Right cardiac atrium (tissue), 5 donors: ENCODE measurements around the gene KCNJ14. TPM values are rescaled to one million over a fixed set of nuclear protein-coding genes. Genes with fewer than 3 reads are reported as not detected.

Experiments used
- ATAC-seq, 2 donors: fragments of 200-7000 bp; cut with Tn5 transposase; one replicate each; pipeline versions ENCODE4 v1.8.0 to v1.9.1; 2020; ENCODE audit warnings: moderate library complexity in 2 of 2, mild to moderate bottlenecking in 1 of 2
- DNase-seq, 3 donors: peaks; one replicate each; pipeline ENCODE4 v3.0.0-alpha.2; 2020
- H3K27ac ChIP-seq: one replicate; pipeline ENCODE4 v1.5.1; 2013; ENCODE audit warnings: mild to moderate bottlenecking, low read length, control low read depth, moderate library complexity
- H3K27me3 ChIP-seq: one replicate; pipeline ENCODE4 v1.6.1; 2013; ENCODE audit not compliant: control insufficient read depth, insufficient read depth
- H3K4me1 ChIP-seq: one replicate; pipeline ENCODE4 v1.6.1; 2013; ENCODE audit warnings: low read length; ENCODE audit not compliant: control insufficient read depth, insufficient read depth
- H3K4me3 ChIP-seq: one replicate; pipeline ENCODE4 v1.5.1; 2013; ENCODE audit warnings: low read length, control low read depth
- H3K9me3 ChIP-seq: one replicate; pipeline ENCODE4 v1.6.1; 2013; ENCODE audit warnings: low read length; ENCODE audit not compliant: control insufficient read depth
- WGBS: extraction: QIAGEN DNeasy Blood & Tissue Kit; methylation state at CpG from one replicate; pipeline ENCODE4 v1.1.7; 2013; 5-methylcytosine and 5-hydroxymethylcytosine counted together
- intact Hi-C, 4 donors: fragments of 100-400 bp; cut with DNase I; formaldehyde crosslinking; loops; one replicate each; pipeline versions ENCODE4 v1.11.0 to v1.14.0; 2022 to 2023
- long read RNA-seq, 4 donors: library from polyadenylated mRNA; unstranded; transcript quantifications; one replicate each; pipeline ENCODE4 v2.0.0, GENCODE V29; 2020 to 2021
- polyA plus RNA-seq: library from polyadenylated mRNA; stranded (reverse); fragments of 200-250 nt; gene quantifications from one replicate; pipeline ENCODE4 v1.2.3, GENCODE V29; 2013
- total RNA-seq, 4 donors: library from RNA; stranded (reverse); fragmentation: NEBNext Ultra II Directional; extraction: Animal tissue kit (Norgen Biotek cat#: 25700); gene quantifications; one replicate each; pipeline ENCODE4 v1.2.1, GENCODE V29; 2021
- donor health status: healthy with polysubstance abuse.
- donor health status: DM: no; HTN: yes; CAD: no.
- donor health status: DM: no; HTN: no; CAD: no.
- donor health status: DM: no; HTN: yes; CAD: no; lungs with severe emphysema.
- donor health status: DM: yes; HTN: yes; CAD: no.

Gene KCNJ14
- under 1 TPM; 0.20 to 0.75 (median 0.23) TPM for total RNA-seq
- 0.16 TPM for polyA plus RNA-seq
- long read RNA-seq, donor 1: 0 reads
- long read RNA-seq, donor 2: 0 reads
- long read RNA-seq, donor 3, partial matches to known transcripts: 0 of 3 reads
- long read RNA-seq, donor 3, other reads (novel, unspliced or antisense): 1 of 3 reads
- long read RNA-seq, donor 4: 0 reads

DNA sequence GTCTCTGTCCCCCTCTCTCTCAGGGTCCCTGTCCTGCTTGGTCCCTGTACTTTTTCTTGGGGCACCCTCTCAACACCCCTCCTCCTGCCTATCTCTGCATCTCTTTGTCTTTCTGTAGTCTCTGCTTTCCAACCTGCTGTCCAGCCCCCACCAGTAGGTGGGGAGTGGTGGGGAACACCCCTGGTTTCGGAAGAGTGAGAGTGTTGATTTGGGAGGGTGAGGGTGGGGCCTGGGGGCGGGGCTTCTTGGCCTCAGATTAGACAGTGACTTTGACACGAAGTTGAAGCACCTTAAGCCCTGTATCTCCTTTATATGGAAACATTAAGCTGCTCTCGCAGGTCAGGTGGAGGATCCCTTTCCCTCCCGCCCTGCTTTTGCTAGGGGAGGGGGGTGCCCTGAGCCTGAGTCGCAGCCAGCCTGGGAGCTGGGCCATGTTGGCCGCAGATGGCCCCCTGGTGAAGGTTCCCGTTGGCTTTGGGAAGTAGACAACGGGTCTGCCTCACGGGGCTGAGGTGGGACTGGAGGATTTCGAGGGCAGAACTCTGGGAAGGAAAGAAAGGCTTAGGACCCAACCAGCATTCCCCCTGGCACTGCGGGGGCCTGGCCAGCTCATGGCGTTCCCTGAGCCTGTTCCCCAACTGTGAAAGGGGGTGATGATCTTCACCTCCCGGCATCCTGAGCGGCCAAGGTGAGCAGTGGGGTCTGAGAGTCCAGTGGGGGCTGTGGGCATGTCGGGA, at the start of gene KCNJ14:
KCNJ14 (plus strand) TSS at position 404 of the 737 bp plus-strand sequence. CDS start 6,151 bp downstream, outside the sequence.
- H3K27me3 ChIP-seq: no peaks in the 10 kb centered on the region
- intact Hi-C loops: no loop called here
- H3K4me3 ChIP-seq: no peak within 1 kb of the TSS
- DNase-seq: peak in 2 of 3 donors; percentile 29 to 44
- no peaks in the 10 kb centered on the region for H3K4me1 ChIP-seq
- ATAC-seq: no peak
- H3K27ac ChIP-seq: no peak within 1 kb of the TSS
- WGBS: 80% methylated on average over 16 of the region's 16 CpGs
- H3K9me3 ChIP-seq: no peaks in the 10 kb centered on the region

DNA sequence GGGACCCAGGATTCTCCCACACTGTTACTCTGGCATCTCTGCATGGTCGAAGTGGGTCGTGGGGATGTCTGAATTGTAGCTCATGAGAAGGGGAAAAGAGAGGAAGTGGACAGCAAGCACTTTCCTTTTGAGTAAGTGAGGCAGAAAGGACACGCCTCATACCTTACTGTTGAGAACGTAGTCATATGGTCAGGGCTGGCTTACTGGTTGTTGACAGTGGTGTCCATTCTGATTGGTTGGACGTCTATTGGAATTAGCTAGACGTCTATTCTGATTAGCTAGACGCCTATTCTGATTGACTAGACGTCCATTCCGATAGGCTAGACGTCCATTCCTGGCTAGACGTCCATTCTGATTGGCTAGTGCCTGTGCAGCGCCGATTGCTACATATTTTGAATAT, 49.5 kb upstream of the KCNJ14 start:
- no peaks in the 10 kb centered on the region for H3K27me3 ChIP-seq
- no peaks in the 10 kb centered on the region for H3K4me1 ChIP-seq
- intact Hi-C loops: no loop called here
- 87% methylated on average over 13 of the region's 13 CpGs for WGBS
- H3K27ac ChIP-seq: no peak overlapping the region
- no peak overlapping the region for H3K4me3 ChIP-seq
- ATAC-seq: no peak
- H3K9me3 ChIP-seq: no peaks in the 10 kb centered on the region
- no peak for DNase-seq

DNA sequence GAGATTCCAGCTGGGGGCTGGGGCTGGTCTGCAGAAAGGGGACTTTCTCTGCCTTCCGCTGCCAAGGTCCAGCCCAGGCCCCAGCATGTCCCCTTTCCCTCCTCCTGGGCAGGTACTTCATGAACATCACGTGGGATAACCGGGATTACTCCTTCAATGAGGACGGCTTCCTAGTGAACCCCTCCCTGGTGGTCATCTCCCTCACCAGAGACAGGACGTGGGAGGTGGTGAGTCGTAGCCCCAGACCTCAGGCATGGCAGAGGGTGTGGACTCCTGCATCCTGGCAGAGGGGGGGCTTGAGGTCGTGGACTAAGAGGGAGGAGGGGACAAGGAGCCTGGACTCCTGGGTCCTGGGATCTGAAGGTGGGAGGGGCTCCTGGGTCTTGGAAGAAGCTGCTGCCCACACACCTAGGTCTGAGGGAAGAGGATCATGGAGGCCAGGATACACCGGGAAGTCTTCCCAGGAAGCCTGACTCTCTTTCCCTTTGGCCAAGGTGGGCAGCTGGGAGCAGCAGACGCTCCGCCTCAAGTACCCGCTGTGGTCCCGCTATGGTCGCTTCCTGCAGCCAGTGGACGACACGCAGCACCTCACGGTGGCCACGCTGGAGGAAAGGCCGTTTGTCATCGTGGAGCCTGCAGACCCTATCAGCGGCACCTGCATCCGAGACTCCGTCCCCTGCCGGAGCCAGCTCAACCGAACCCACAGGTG, 41.3 kb upstream of the KCNJ14 start:
- DNase-seq: peak in 1 of 3 donors; percentile 63
- Histone ChIP-seq H3K4me1 (no peaks in the 10 kb centered on the region), H3K4me3 (no peak overlapping the region), H3K27ac (no peak overlapping the region), H3K27me3 (no peaks in the 10 kb centered on the region), H3K9me3 (no peaks in the 10 kb centered on the region)
- intact Hi-C loops: no loop called here
- 49% methylated on average over 24 of the region's 24 CpGs for WGBS
- no peak for ATAC-seq

DNA sequence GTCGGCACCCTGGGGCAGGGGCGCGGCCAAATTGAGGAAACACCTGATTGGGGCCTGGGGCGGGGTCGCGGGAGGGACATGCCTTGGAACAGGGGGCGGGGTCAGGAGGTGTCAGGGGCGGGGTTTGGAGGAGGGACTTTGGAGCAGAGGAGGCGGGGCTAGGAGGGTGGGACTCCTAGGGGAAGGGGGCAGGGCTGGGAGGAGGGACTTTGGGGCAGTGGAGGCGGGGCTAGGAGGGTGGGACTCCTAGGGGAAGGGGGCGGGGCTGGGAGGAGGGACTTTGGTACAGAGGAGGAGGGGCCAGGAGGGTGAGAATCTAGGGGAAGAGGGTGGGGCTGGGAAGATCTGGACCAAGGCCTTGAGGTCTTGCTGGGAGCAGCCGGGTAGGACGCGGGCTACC, 40.0 kb upstream of the KCNJ14 start:
- Histone ChIP-seq H3K4me1 (no peaks in the 10 kb centered on the region), H3K27me3 (no peaks in the 10 kb centered on the region), H3K4me3 (no peak overlapping the region), H3K9me3 (no peaks in the 10 kb centered on the region), H3K27ac (no peak overlapping the region)
- 29% methylated on average over 14 of the region's 14 CpGs for WGBS
- intact Hi-C loops: no loop called here
- DNase-seq: peak; percentile 86 to 94 (median 92)
- ATAC-seq: peak; percentile 92 to 94

DNA sequence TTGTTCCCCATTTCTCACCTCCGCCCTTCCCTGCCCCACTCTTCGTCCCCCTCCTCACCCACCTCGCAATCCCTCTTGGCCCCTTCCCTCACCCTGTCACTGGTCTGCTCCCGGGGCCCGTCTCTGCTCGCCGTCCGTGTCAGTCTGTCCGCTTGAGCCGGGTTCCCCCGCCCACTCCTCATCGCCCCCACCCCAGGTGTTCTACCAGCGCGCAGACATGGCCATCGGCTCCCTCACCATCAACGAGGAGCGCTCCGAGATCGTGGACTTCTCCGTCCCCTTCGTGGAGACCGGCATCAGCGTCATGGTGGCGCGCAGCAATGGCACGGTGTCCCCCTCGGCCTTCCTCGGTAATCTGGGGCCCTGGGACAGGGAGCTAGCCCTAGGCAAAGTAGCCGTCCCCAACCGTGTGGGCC, 39.6 kb upstream of the KCNJ14 start:
- H3K4me1 ChIP-seq: no peaks in the 10 kb centered on the region
- DNase-seq (peak in 1 of 3 donors; percentile 72), ATAC-seq (peak in 1 of 2 donors; percentile 2)
- WGBS: 42% methylated on average over 30 of the region's 30 CpGs
- no peak overlapping the region for H3K27ac ChIP-seq
- no peaks in the 10 kb centered on the region for H3K27me3 ChIP-seq
- H3K4me3 ChIP-seq: peak overlapping the region; percentile 1
- H3K9me3 ChIP-seq: no peaks in the 10 kb centered on the region
- intact Hi-C loops: no loop called here

DNA sequence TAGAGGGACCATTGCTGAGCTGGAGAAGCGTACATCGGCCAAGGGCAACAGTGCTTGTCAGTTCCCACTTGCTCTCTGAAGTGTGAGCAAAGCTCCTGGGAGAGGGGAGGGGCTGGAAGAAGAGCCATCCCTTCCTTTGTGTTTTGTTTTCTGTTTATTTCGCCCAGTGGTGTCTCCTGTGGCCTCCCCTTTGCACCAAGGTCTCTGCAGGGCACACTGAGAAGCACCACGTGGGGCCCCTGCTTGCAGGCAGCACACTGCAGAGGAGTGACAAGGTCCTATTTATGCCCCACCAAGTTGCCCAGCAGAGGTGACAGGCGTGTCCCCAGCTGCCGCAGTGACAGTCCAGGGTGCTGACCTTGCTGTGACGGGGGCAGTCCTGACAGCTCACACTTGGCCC, 38.0 kb upstream of the KCNJ14 start:
- no peaks in the 10 kb centered on the region for H3K4me1 ChIP-seq
- H3K27ac ChIP-seq: no peak overlapping the region
- no peaks in the 10 kb centered on the region for H3K9me3 ChIP-seq
- no peaks in the 10 kb centered on the region for H3K27me3 ChIP-seq
- DNase-seq (no peak), ATAC-seq (no peak)
- 67% methylated on average over 7 of the region's 7 CpGs for WGBS
- H3K4me3 ChIP-seq: no peak overlapping the region
- intact Hi-C loops: no loop called here

DNA sequence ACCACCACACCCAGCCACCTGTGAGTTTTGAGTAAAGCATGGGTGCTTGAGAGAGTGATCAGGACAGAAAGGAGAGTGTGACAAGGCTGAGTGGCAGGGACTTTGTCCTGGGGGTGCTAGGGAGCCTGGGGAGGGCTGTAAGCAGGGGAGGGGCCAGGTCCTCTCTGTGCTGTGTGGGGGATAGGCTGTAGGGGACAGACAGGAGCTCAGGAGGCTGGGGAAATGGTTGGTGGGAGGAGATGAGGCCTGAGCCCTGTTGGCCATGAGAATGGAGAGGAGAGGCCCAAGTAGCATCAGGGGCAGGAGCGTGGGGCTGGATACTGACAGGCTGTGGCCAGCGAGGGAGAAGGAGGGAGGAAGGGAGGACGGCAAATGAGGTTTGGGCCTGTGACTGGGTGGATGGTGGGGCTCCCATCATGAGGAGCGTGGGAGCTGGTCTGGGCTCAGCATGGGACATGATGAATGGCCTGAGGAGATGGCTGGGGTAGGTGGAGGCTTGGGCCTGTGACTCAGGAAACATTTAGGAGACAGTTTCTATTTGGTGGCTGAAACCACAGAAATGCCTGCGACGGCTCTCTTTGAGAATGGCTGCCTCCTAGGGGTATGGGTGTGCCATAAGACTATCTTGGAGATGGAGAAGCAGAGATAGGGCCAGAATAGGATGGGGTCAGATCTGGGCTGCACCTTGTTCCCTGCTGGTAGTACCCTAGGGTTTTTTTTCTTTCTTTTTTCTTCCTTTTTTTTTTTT, 36.9 kb upstream of the KCNJ14 start:
- 84% methylated on average over 6 of the region's 6 CpGs for WGBS
- H3K27me3 ChIP-seq: no peaks in the 10 kb centered on the region
- no peaks in the 10 kb centered on the region for H3K4me1 ChIP-seq
- no peaks in the 10 kb centered on the region for H3K9me3 ChIP-seq
- intact Hi-C loops: no loop called here
- ATAC-seq: no peak
- H3K4me3 ChIP-seq: no peak overlapping the region
- no peak overlapping the region for H3K27ac ChIP-seq
- no peak for DNase-seq

DNA sequence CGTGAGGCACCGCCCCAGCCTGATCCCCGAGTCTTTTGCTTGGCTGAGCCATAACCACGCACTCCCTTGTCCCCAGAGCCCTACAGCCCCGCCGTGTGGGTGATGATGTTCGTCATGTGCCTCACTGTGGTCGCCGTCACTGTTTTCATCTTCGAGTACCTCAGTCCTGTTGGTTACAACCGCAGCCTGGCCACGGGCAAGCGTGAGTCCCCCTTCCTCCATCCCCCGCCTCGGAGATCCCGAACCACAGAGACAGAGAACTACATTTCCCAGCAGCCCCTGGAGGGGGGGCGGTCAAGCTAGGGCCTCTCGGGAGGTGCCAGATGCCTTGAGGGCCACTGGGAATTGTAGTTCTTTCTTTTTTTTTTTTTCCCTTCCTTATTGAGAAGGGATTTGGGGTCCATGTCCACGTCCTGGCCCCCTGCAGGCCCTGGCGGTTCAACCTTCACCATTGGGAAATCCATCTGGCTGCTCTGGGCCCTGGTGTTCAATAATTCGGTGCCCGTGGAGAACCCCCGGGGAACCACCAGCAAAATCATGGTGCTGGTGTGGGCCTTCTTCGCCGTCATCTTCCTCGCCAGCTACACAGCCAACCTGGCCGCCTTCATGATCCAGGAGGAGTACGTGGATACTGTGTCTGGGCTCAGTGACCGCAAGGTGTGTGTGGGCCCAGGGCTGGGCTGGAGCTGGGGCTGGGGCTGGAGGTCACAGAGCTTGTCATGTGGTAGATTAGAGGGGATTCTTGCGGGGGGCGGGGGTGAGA, 36.0 kb upstream of the KCNJ14 start:
- no peaks in the 10 kb centered on the region for H3K27me3 ChIP-seq
- peak; percentile 10 to 36 for ATAC-seq
- intact Hi-C loops: no loop called here

DNA sequence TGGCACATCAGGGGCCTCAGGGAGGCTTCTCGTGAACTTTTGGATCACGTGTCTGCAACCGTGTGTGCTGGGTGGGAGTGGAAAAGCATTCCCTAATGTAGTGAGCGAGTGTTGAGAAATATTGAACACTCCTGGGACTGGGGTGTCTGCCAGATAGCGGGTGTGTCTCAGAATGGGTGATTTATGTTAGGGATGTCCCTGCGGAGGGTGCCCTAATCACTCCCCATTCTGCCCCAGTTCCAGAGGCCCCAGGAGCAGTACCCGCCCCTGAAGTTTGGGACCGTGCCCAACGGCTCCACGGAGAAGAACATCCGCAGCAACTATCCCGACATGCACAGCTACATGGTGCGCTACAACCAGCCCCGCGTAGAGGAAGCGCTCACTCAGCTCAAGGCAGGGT, 33.8 kb upstream of the KCNJ14 start:
- ATAC-seq: no peak
- 73% methylated on average over 16 of the region's 16 CpGs for WGBS
- intact Hi-C loops: no loop called here
- H3K27ac ChIP-seq: no peak overlapping the region
- no peak overlapping the region for H3K4me3 ChIP-seq
- no peaks in the 10 kb centered on the region for H3K27me3 ChIP-seq
- no peak for DNase-seq
- peaks cover 1% of the 10 kb centered on the region for H3K4me1 ChIP-seq
- no peaks in the 10 kb centered on the region for H3K9me3 ChIP-seq

More for the DNA sequence above, 36.0 kb upstream of the KCNJ14 start:
- Histone ChIP-seq H3K9me3 (no peaks in the 10 kb centered on the region), H3K27ac (no peak overlapping the region), H3K4me1 (no peaks in the 10 kb centered on the region), H3K4me3 (no peak overlapping the region)
- peak; percentile 41 to 79 (median 77) for DNase-seq
- WGBS: 72% methylated on average over 31 of the region's 31 CpGs

DNA sequence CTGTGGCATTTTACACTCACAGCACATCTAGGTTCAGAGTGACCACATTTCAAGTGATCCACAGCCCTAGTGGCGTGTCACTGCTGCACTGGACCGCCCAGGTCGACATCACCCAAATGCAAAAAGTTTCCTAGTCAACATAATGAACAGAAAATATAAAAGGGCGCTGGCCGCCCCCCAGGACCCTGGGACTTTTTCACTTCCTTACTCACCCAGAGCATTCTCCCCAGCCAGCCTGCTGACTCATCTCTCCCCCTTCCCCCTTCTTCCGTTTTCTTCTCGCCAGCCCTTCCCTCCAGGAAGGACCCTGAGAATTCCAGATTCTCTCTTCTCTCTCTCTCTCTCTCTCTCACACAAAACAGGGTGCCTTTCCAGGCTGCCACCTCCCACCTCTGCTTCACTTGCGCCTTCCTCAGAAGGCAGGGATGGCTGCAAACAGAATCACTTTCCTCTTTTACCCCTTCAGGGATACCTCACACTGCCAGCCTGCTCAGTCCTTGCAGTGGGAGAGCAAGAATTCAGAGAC, 30.6 kb upstream of the KCNJ14 start:
- intact Hi-C loops: no loop called here
- Histone ChIP-seq H3K27ac (peak overlapping the region; percentile 27), H3K4me3 (no peak overlapping the region), H3K9me3 (no peaks in the 10 kb centered on the region), H3K27me3 (no peaks in the 10 kb centered on the region), H3K4me1 (peaks cover 1% of the 10 kb centered on the region)
- WGBS: 28% methylated on average over 8 of the region's 8 CpGs
- DNase-seq (peak in 1 of 3 donors; percentile 55), ATAC-seq (peak; percentile 40 to 68)
